SK-N-SH treated with all-trans-retinoic acid at 6 μM for 48 hours (cell line): Measurements from ENCODE around the gene RASSF5.
A peak's percentile ranks its signal among the peaks of the same experiment; 100 is the strongest.

Experiments used
- ATAC-seq: fragments of 200-7000 bp; cut with Tn5 transposase; 3 replicates; pipeline ENCODE4 v1.9.1; 2020; ENCODE audit warnings: mild to moderate bottlenecking, moderate library complexity
- ARNTL ChIP-seq: fragments of 450-650 bp; formaldehyde crosslinking; IDR thresholded peaks from 2 replicates; pipeline ENCODE4 v1.5.0; 2020; ENCODE audit warnings: low read depth, mild to moderate bottlenecking, moderate library complexity, borderline replicate concordance
- BACH2 ChIP-seq: fragments of 250-450 bp; sonication (Bioruptor Pico); IDR thresholded peaks from 2 replicates; pipeline ENCODE4 v1.9.0; 2021; ENCODE audit warnings: mild to moderate bottlenecking, borderline replicate concordance
- CSDC2 ChIP-seq: fragments of 250-450 bp; sonication (Bioruptor Pico); IDR thresholded peaks from 2 replicates; pipeline ENCODE4 v1.5.0; 2020; ENCODE audit warnings: mild to moderate bottlenecking, moderate library complexity
- ESRRG ChIP-seq: fragments of 250-450 bp; sonication (Bioruptor Pico); IDR thresholded peaks from 2 replicates; pipeline ENCODE4 v1.6.1; 2021; ENCODE audit warnings: mild to moderate bottlenecking
- GLIS3 ChIP-seq: fragments of 250-450 bp; sonication (Bioruptor Pico); IDR thresholded peaks from 2 replicates; pipeline ENCODE4 v1.5.0; 2020; ENCODE audit warnings: mild to moderate bottlenecking, moderate library complexity
- ISL1 ChIP-seq: fragments of 250-450 bp; sonication (Bioruptor Pico); IDR thresholded peaks from 2 replicates; pipeline ENCODE4 v2.1.2; 2022; ENCODE audit warnings: mild to moderate bottlenecking, moderate library complexity
- OSR1 ChIP-seq: fragments of 250-450 bp; sonication (Bioruptor Pico); IDR thresholded peaks from 2 replicates; pipeline ENCODE4 v1.8.0; 2022; ENCODE audit warnings: moderate library complexity, mild to moderate bottlenecking, inconsistent platforms
- PPARA ChIP-seq: fragments of 250-450 bp; sonication (Bioruptor Pico); IDR thresholded peaks from 2 replicates; pipeline ENCODE4 v1.5.0; 2020; ENCODE audit warnings: mild to moderate bottlenecking, borderline replicate concordance
- RARB ChIP-seq: fragments of 250-450 bp; sonication (Bioruptor Pico); IDR thresholded peaks from 2 replicates; pipeline ENCODE4 v1.8.0; 2021; ENCODE audit warnings: mild to moderate bottlenecking, moderate library complexity
- SNAI2 ChIP-seq: fragments of 250-450 bp; sonication (Bioruptor Pico); IDR thresholded peaks from 2 replicates; pipeline ENCODE4 v1.5.0; 2020; ENCODE audit warnings: mild to moderate bottlenecking, moderate library complexity
- ZC3H10 ChIP-seq: fragments of 250-450 bp; sonication (Bioruptor Pico); IDR thresholded peaks from 2 replicates; pipeline ENCODE4 v1.5.1; 2021; ENCODE audit warnings: mild to moderate bottlenecking, moderate library complexity
- ZFP3 ChIP-seq: fragments of 250-450 bp; sonication (Bioruptor Pico); IDR thresholded peaks from 2 replicates; pipeline ENCODE4 v1.5.0; 2020; ENCODE audit warnings: mild to moderate bottlenecking, moderate library complexity
- ZFP30 ChIP-seq: fragments of 450-650 bp; formaldehyde crosslinking; IDR thresholded peaks from 2 replicates; pipeline ENCODE4 v1.5.0; 2022; ENCODE audit warnings: mild to moderate bottlenecking, moderate library complexity
- ZNF565 ChIP-seq: fragments of 450-650 bp; formaldehyde crosslinking; conservative IDR thresholded peaks from 2 replicates; pipeline ENCODE4 v1.5.0; 2020; ENCODE audit warnings: low read depth, mild to moderate bottlenecking, moderate library complexity
- ZNF8 ChIP-seq: fragments of 450-650 bp; formaldehyde crosslinking; IDR thresholded peaks from 2 replicates; pipeline ENCODE4 v1.5.0; 2020; ENCODE audit warnings: mild to moderate bottlenecking, moderate library complexity
- TF ChIP-seq, protein P1 (sequence below): fragments of 250-450 bp; sonication (Bioruptor Pico); IDR thresholded peaks from 2 replicates; pipeline ENCODE4 v1.5.1; 2020; ENCODE audit warnings: low read depth, mild to moderate bottlenecking, moderate library complexity
- TF ChIP-seq, protein P2 (sequence below): fragments of 250-450 bp; sonication (Bioruptor Pico); IDR thresholded peaks from 2 replicates; pipeline ENCODE4 v1.8.0; 2020; ENCODE audit warnings: mild to moderate bottlenecking, moderate library complexity, borderline replicate concordance
- TF ChIP-seq, protein P3 (sequence below): fragments of 250-450 bp; sonication (Bioruptor Pico); IDR thresholded peaks from 2 replicates; pipeline ENCODE4 v1.5.0; 2020; ENCODE audit warnings: mild to moderate bottlenecking, moderate library complexity

Gene RASSF5

DNA sequence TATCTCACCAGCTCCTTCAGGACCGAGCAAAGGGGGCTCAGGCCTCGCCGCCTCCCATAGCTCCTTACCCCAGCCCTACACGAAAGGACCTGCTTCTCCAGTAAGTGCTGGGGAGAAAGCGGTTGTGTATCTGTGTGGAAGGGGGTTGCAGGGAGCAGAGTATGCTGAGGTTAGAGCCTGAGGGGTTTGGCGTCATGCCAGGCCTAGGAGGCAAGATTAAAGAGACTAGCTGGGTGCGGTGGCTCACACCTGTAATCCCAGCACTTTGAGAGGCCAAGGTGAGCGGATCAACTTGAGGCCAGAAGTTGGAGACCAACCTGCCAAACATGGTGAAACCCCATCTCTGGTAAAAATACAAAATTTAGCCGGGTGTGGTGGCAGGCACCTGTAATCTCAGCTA lies 14.1 kb upstream of the RASSF5 start:
- TF ChIP-seq, protein P1, sequence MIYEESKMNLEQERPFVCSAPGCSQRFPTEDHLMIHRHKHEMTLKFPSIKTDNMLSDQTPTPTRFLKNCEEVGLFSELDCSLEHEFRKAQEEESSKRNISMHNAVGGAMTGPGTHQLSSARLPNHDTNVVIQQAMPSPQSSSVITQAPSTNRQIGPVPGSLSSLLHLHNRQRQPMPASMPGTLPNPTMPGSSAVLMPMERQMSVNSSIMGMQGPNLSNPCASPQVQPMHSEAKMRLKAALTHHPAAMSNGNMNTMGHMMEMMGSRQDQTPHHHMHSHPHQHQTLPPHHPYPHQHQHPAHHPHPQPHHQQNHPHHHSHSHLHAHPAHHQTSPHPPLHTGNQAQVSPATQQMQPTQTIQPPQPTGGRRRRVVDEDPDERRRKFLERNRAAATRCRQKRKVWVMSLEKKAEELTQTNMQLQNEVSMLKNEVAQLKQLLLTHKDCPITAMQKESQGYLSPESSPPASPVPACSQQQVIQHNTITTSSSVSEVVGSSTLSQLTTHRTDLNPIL (CRISPR knock-in tag), result no peak
- TF ChIP-seq ZFP3 (no peak), RARB (CRISPR knock-in tag) (no peak)
- ATAC-seq, result no peak

DNA sequence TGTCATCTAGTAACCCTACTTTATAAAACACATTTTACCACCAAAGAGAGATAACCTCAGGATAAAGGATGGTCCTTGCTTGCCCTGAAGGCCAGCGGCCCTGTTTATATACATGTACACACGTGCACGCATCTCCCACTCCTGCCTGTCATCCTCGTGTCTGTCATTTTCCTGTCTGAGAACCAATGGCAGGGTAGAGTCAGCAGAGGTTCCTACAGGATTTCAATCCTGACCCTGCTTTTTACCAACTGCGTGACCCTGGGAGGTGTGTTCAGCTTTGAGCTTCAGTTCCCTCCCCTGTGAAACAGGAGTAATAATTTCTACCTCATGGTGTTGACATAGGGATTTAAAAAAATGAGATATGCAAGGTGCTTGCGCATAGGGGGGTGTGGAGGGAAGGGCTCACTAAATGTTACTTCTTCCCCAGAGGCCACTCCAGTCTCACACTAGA lies 12.3 kb upstream of the RASSF5 start:
- no peak for TF ChIP-seq CSDC2 (CRISPR knock-in tag)
- ATAC-seq, result no peak; the same call in 2 of the 3 replicates

DNA sequence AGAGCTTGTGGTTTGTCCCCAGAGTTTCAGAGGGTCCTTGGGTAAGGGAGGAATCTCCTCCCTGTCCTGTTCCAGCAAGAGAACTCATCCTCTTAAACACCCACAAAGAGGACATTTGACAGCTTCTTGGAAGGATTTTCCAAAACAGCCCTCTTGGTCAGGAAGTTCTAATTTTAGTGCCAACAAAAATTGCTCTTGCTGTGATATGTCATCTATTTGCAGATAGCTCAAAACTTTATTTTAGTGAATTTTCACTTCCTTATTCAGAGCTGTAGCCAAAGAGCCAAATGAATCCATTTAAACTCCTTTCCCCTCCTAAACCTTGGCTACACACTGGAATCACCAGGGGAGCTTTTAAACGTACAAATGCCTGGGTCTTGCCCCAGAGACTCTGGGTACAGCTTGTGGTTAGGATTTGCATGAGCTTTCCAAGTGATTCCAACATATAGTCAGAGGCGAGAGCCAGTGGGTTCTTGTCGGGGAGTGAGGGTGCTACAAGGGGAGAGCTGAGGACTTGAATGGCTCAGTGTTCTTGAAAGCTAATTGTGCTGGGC lies 11.8 kb upstream of the RASSF5 start:
- no peak for TF ChIP-seq ZNF8

DNA sequence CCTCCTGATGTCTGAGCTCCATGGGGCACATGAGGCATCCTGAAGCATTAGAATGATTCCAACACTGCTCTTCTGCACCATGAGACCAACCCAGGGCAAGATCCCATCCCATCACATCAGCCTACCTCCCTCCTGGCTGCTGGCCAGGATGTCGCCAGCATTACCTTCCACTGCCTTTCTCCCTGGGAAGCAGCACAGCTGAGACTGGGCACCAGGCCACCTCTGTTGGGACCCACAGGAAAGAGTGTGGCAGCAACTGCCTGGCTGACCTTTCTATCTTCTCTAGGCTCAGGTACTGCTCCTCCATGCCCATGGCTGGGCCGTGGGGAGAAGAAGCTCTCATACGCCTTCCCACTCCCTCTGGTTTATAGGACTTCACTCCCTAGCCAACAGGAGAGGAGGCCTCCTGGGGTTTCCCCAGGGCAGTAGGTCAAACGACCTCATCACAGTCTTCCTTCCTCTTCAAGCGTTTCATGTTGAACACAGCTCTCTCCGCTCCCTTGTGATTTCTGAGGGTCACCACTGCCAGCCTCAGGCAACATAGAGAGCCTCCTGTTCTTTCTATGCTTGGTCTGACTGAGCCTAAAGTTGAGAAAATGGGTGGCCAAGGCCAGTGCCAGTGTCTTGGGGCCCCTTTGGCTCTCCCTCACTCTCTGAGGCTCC lies 11.1 kb upstream of the RASSF5 start:
- TF ChIP-seq ZNF8, result no peak
- TF ChIP-seq ESRRG (CRISPR knock-in tag), result no peak
- no peak for TF ChIP-seq CSDC2 (CRISPR knock-in tag)
- no peak for TF ChIP-seq OSR1 (CRISPR knock-in tag)
- peak; percentile 18 for ATAC-seq

More for the DNA sequence above, 11.8 kb upstream of the RASSF5 start:
- ATAC-seq, result peak; percentile 41

DNA sequence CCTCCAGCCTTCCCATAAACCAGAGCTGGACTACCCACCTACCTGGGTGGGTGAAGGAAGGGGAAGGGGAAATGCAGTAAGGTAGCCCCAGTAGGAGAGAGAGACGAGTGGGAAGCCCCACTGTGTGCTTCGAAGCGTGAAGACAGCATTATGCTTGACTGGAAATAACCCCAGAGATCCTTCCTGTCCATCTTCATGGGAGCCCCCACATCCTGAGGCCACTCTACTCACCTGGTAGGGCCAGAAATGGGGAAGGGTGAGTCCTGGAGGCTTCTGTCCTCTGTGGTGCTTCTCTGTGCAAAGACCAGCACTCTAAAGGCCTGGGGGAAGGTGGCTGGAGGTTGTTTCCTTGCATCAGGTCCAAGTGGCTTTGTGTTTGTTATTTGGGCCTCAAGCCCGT lies 10.0 kb upstream of the RASSF5 start:
- ATAC-seq, result no peak

DNA sequence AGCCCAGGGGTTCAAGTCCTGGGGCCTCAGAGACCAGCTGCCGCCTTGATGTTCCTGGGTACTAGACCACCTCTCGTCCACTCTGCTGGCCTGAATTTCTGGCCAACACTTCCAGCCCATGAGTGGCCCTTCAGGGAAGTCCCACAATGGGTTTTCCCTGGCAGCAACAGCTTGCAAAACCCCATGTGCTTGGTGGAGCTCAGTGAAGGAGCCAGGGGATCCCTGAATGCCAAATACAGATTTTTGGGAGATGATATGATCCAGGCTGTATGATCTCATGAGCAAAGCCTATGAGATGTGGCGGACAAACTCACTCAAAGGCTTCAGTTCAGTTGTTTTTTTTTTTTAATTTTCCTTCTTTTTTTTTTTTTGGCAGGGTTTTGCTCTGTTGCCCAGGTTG lies 9.6 kb upstream of the RASSF5 start:
- TF ChIP-seq GLIS3 (CRISPR knock-in tag), result no peak
- no peak for TF ChIP-seq BACH2 (CRISPR knock-in tag)
- TF ChIP-seq, protein P1 (CRISPR knock-in tag), result no peak
- TF ChIP-seq ZC3H10, result no peak
- no peak for TF ChIP-seq PPARA (CRISPR knock-in tag)
- no peak for TF ChIP-seq ZFP30 (CRISPR knock-in tag)
- TF ChIP-seq ARNTL (CRISPR knock-in tag), result no peak
- TF ChIP-seq ZNF565 (CRISPR knock-in tag), result no peak
- TF ChIP-seq, all 23 proteins: peak for 0
- ATAC-seq, result no peak

More for the DNA sequence above, 10.0 kb upstream of the RASSF5 start:
- TF ChIP-seq CSDC2 (CRISPR knock-in tag), result no peak
- TF ChIP-seq ZC3H10, result no peak
- TF ChIP-seq BACH2 (CRISPR knock-in tag), result no peak

DNA sequence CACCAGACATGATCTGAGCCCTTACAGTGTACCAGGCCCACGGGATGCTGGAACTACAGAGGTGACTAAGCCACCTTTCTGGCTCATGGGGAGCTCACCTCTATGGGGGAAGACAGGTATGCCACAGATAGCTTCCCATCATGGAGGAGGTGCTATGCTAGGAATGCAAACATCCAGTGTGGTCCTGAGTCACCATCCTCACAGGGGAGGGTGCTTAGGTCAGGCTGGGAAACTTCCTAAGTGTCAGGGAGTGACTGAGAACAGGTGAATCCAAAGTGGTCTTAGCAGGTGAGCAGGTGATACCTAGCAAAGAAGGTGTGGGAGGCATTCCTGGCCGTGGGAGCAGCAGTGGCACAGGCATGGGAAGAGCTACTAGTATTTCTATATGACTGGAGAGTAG lies 8.6 kb upstream of the RASSF5 start:
- TF ChIP-seq SNAI2 (CRISPR knock-in tag), result no peak
- TF ChIP-seq, protein P2, sequence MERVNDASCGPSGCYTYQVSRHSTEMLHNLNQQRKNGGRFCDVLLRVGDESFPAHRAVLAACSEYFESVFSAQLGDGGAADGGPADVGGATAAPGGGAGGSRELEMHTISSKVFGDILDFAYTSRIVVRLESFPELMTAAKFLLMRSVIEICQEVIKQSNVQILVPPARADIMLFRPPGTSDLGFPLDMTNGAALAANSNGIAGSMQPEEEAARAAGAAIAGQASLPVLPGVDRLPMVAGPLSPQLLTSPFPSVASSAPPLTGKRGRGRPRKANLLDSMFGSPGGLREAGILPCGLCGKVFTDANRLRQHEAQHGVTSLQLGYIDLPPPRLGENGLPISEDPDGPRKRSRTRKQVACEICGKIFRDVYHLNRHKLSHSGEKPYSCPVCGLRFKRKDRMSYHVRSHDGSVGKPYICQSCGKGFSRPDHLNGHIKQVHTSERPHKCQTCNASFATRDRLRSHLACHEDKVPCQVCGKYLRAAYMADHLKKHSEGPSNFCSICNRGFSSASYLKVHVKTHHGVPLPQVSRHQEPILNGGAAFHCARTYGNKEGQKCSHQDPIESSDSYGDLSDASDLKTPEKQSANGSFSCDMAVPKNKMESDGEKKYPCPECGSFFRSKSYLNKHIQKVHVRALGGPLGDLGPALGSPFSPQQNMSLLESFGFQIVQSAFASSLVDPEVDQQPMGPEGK (CRISPR knock-in tag), result no peak
- no peak for TF ChIP-seq OSR1 (CRISPR knock-in tag)
- ATAC-seq, result no peak

DNA sequence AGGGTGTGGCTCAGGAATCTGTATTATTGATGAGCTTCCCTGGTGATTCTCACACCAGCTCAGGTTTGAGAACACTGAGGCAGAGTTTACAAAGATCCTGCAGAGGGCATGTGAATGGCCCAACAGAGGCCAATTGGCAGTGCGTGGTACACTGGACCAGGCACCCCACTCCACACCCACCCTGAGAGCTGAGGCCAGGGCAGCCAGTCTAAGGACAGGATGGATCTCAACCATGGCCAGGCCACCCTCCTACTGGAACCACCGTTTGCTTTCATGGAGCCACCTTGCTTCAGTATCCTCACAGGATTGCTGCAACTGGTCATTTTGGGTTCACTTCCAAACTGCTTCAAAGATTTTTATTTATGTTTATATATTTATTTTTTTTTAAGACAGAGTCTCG lies 7.3 kb upstream of the RASSF5 start:
- TF ChIP-seq ZNF565 (CRISPR knock-in tag), result no peak
- no peak for TF ChIP-seq ISL1 (CRISPR knock-in tag)
- no peak for TF ChIP-seq ESRRG (CRISPR knock-in tag)
- TF ChIP-seq ARNTL (CRISPR knock-in tag), result no peak
- TF ChIP-seq, protein P3, sequence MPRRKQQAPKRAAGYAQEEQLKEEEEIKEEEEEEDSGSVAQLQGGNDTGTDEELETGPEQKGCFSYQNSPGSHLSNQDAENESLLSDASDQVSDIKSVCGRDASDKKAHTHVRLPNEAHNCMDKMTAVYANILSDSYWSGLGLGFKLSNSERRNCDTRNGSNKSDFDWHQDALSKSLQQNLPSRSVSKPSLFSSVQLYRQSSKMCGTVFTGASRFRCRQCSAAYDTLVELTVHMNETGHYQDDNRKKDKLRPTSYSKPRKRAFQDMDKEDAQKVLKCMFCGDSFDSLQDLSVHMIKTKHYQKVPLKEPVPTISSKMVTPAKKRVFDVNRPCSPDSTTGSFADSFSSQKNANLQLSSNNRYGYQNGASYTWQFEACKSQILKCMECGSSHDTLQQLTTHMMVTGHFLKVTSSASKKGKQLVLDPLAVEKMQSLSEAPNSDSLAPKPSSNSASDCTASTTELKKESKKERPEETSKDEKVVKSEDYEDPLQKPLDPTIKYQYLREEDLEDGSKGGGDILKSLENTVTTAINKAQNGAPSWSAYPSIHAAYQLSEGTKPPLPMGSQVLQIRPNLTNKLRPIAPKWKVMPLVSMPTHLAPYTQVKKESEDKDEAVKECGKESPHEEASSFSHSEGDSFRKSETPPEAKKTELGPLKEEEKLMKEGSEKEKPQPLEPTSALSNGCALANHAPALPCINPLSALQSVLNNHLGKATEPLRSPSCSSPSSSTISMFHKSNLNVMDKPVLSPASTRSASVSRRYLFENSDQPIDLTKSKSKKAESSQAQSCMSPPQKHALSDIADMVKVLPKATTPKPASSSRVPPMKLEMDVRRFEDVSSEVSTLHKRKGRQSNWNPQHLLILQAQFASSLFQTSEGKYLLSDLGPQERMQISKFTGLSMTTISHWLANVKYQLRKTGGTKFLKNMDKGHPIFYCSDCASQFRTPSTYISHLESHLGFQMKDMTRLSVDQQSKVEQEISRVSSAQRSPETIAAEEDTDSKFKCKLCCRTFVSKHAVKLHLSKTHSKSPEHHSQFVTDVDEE (CRISPR knock-in tag), result no peak
- no peak for TF ChIP-seq RARB (CRISPR knock-in tag)
- TF ChIP-seq PPARA (CRISPR knock-in tag), result no peak
- no peak for TF ChIP-seq ZFP30 (CRISPR knock-in tag)
- TF ChIP-seq ZNF8, result no peak
- TF ChIP-seq SNAI2 (CRISPR knock-in tag), result no peak
- no peak for TF ChIP-seq ZC3H10
- TF ChIP-seq ZFP3, result no peak
- no peak for ATAC-seq
